ENCODE measurements around the gene CDK5R1.

The CDK5R1 gene

DNA sequence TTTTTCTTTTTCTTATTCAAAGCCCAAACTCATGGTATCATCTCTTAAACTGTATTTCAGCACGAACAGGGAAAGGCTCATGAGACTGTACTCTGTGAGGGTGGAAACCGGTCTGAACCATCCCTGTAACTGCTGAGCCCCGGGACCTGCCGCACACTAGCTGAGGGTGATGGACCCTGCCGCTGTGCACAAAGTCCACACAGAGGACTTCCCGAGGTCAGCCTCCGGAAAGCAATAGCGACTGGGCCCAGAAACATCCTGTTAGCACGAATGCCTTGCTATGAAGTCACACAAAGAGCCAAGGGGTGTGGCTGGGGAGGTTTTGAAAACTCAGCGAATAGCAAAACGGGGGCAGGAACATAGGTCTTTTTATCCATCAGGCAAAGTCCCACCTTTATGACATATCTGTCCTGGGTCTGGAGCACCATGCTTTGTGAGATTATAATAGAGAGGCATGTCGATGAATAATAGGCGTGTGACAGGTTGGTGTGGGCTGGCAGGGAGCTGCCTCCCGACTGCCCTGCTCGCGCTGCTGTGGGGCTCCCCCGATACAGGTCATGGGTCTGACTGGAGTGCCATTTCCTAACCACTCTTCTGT, 33.4 kb downstream of the CDK5R1 start:
- Histone ChIP-seq H3K27me3 (ENCODE audit: insufficient read depth, low read length, poor library complexity, severe bottlenecking) (peaks cover 5% of the 10 kb centered on the region), H3K36me3 (ENCODE audit: insufficient read depth, low read length) (no peaks in the 10 kb centered on the region), H3K4me2 (ENCODE audit: low read depth, low read length, poor library complexity, severe bottlenecking) (peak overlapping the region; percentile 96), H4K20me1 (ENCODE audit: insufficient read depth, low read length, poor library complexity, severe bottlenecking) (no peaks in the 10 kb centered on the region), H3K9ac (ENCODE audit: low read depth, low read length, poor library complexity, severe bottlenecking) (no peak overlapping the region), H3K4me1 (ENCODE audit: insufficient read depth, low read length, poor library complexity, severe bottlenecking) (peaks cover 10% of the 10 kb centered on the region), H3K9me2 (replicated peaks; ENCODE audit: low read depth, low read length) (no peaks in the 10 kb centered on the region), H3F3A (ENCODE audit: low read depth) (no peaks in the 10 kb centered on the region), H2AFZ (ENCODE audit: low read length) (no peak overlapping the region), H3K79me2 (ENCODE audit: insufficient read depth, low read length) (no peaks in the 10 kb centered on the region), H3K4me3 (ENCODE audit: low read length, poor library complexity, severe bottlenecking) (peak overlapping the region; percentile 71), H3K9me3 (ENCODE audit: insufficient read depth, low read depth, low read length) (no peaks in the 10 kb centered on the region)
- no peak for TF ChIP-seq EZH2phosphoT487 (IDR thresholded peaks at IDR 0.05; ENCODE audit: borderline replicate concordance)
- TF ChIP-seq, protein P1, sequence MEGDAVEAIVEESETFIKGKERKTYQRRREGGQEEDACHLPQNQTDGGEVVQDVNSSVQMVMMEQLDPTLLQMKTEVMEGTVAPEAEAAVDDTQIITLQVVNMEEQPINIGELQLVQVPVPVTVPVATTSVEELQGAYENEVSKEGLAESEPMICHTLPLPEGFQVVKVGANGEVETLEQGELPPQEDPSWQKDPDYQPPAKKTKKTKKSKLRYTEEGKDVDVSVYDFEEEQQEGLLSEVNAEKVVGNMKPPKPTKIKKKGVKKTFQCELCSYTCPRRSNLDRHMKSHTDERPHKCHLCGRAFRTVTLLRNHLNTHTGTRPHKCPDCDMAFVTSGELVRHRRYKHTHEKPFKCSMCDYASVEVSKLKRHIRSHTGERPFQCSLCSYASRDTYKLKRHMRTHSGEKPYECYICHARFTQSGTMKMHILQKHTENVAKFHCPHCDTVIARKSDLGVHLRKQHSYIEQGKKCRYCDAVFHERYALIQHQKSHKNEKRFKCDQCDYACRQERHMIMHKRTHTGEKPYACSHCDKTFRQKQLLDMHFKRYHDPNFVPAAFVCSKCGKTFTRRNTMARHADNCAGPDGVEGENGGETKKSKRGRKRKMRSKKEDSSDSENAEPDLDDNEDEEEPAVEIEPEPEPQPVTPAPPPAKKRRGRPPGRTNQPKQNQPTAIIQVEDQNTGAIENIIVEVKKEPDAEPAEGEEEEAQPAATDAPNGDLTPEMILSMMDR (conservative IDR thresholded peaks at IDR 0.05; ENCODE audit: low read length), result no peak

DNA sequence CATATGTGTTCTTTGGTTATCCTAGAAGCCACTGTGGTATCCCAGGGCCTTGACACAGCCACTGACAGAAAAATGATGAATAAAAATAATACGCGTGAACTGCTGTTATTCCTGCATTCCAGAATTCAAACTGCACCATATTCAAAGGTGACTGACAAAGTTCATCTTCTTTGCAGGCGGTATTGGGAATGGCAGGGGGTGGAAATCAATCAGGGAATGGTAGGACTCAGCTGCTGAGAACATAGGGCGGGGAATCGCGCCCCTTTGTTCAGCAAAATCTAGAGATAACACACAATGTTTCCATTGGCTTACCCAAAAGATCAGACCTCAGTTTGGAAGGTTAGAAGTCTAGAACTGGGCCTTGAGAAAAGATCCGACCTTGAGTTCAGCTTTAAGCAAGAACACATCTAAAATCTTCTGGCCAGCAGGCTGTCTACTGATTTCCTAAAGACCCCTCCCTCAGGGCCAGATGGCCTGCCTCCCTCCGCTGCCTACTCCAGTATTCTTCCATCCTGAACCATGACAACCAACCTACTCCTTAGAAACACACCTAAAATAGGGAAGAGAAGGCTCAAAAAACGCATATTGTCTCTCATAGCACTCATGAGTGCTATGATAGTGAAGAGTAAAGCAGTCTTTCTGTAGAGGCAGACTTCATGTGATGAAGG, 34.1 kb downstream of the CDK5R1 start:
- Histone ChIP-seq H3K4me1 (ENCODE audit: insufficient read depth, low read length, poor library complexity, severe bottlenecking) (peaks cover 10% of the 10 kb centered on the region), H3K4me3 (ENCODE audit: low read length, poor library complexity, severe bottlenecking) (no peak overlapping the region), H2AFZ (ENCODE audit: low read length) (no peak overlapping the region), H3F3A (ENCODE audit: low read depth) (no peaks in the 10 kb centered on the region), H3K4me2 (ENCODE audit: low read depth, low read length, poor library complexity, severe bottlenecking) (no peak overlapping the region), H3K79me2 (ENCODE audit: insufficient read depth, low read length) (no peaks in the 10 kb centered on the region), H3K9me3 (ENCODE audit: insufficient read depth, low read depth, low read length) (no peaks in the 10 kb centered on the region), H3K36me3 (ENCODE audit: insufficient read depth, low read length) (no peaks in the 10 kb centered on the region), H3K27me3 (ENCODE audit: insufficient read depth, low read length, poor library complexity, severe bottlenecking) (peaks cover 5% of the 10 kb centered on the region), H3K9ac (ENCODE audit: low read depth, low read length, poor library complexity, severe bottlenecking) (no peak overlapping the region), H4K20me1 (ENCODE audit: insufficient read depth, low read length, poor library complexity, severe bottlenecking) (no peaks in the 10 kb centered on the region), H3K9me2 (replicated peaks; ENCODE audit: low read depth, low read length) (no peaks in the 10 kb centered on the region)
- TF ChIP-seq, protein P1 (conservative IDR thresholded peaks at IDR 0.05; ENCODE audit: low read length), result no peak
- no peak for TF ChIP-seq EZH2phosphoT487 (IDR thresholded peaks at IDR 0.05; ENCODE audit: borderline replicate concordance)

DNA sequence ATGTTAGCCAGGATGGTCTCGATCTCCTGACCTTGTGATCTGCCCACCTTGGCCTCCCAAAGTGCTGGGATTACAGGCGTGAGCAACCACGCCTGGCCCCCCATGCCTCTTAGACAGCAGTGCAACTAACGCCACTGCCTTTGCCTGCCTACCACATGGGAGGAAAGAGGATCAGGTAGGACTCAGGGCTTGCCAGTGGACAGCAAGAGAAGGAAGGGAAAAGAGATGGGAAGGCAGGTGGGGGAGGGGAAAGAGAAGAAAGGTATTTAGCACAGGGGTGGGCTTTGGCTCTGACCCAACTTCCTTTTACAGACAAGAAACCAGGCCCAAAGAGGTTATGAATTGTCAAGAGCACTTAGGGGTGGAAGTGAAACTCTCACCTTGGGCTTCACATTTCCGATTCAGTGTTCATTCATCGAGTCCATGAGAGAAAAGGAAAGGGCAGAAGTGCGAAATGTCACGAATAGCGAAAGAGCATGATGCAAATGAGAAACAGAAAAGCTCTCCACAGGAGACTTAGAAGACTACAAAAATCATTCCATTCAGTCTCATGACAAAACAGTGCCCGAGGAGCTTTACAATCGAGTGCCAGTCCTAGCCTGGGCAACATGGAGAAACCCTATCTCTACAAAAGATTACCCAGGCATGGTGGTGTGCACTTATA, 36.4 kb downstream of the CDK5R1 start:
- H3K79me2 ChIP-seq (ENCODE audit: insufficient read depth, low read length), result no peaks in the 10 kb centered on the region
- no peak overlapping the region for H3K4me3 ChIP-seq (ENCODE audit: low read length, poor library complexity, severe bottlenecking)
- peaks cover 5% of the 10 kb centered on the region for H3K27me3 ChIP-seq (ENCODE audit: insufficient read depth, low read length, poor library complexity, severe bottlenecking)
- no peaks in the 10 kb centered on the region for H3K36me3 ChIP-seq (ENCODE audit: insufficient read depth, low read length)
- H2AFZ ChIP-seq (ENCODE audit: low read length), result no peak overlapping the region
- H4K20me1 ChIP-seq (ENCODE audit: insufficient read depth, low read length, poor library complexity, severe bottlenecking), result no peaks in the 10 kb centered on the region
- no peaks in the 10 kb centered on the region for H3F3A ChIP-seq (ENCODE audit: low read depth)
- no peaks in the 10 kb centered on the region for H3K9me3 ChIP-seq (ENCODE audit: insufficient read depth, low read depth, low read length)
- H3K4me1 ChIP-seq (ENCODE audit: insufficient read depth, low read length, poor library complexity, severe bottlenecking), result peaks cover 10% of the 10 kb centered on the region
- no peak overlapping the region for H3K9ac ChIP-seq (ENCODE audit: low read depth, low read length, poor library complexity, severe bottlenecking)
- H3K4me2 ChIP-seq (ENCODE audit: low read depth, low read length, poor library complexity, severe bottlenecking), result no peak overlapping the region
- TF ChIP-seq, protein P1 (conservative IDR thresholded peaks at IDR 0.05; ENCODE audit: low read length), result no peak
- TF ChIP-seq EZH2phosphoT487 (IDR thresholded peaks at IDR 0.05; ENCODE audit: borderline replicate concordance), result no peak
- H3K9me2 ChIP-seq (replicated peaks; ENCODE audit: low read depth, low read length), result no peaks in the 10 kb centered on the region
